K562 (cell line): ENCODE data around the gene RAB1B.

ENCODE experiments used
- CHD4 ChIP-seq: fragments of 200-600 bp; sonication (generic); IDR thresholded peaks from 3 replicates; pipeline ENCODE4 v1.6.1; 2012; ENCODE audit warnings: low read depth, mild to moderate bottlenecking, mixed read lengths, low read length, inconsistent platforms; ENCODE audit not compliant: insufficient read depth, insufficient replicate concordance, poor library complexity, severe bottlenecking
- KDM5B ChIP-seq: fragments of 200-600 bp; sonication (generic); IDR thresholded peaks from 2 replicates; pipeline ENCODE4 v1.6.1; 2012; ENCODE audit warnings: low read depth, mild to moderate bottlenecking, moderate library complexity, low read length, control low read depth, inconsistent platforms; ENCODE audit not compliant: insufficient replicate concordance
- NR2F6 ChIP-seq: fragments of 450-650 bp; formaldehyde crosslinking; IDR thresholded peaks from 2 replicates; pipeline ENCODE4 v1.4.0; 2020; ENCODE audit warnings: mild to moderate bottlenecking
- POLR2AphosphoS5 ChIP-seq: IDR thresholded peaks from 2 replicates; pipeline ENCODE4 v1.6.1; 2011; ENCODE audit warnings: mild to moderate bottlenecking, low read depth, low read length, moderate library complexity; ENCODE audit not compliant: control insufficient read depth, insufficient read depth
- SMC3 ChIP-seq: conservative IDR thresholded peaks from 2 replicates; pipeline ENCODE4 v1.6.1; 2011; ENCODE audit warnings: low read depth, low read length, improper control_type of control experiment; ENCODE audit not compliant: insufficient read depth
- ZNF316 ChIP-seq: fragments of 450-650 bp; IDR thresholded peaks from 2 replicates; pipeline ENCODE4 v1.6.1; 2016
- TF ChIP-seq, protein P1 (sequence below): fragments of 450-650 bp; formaldehyde crosslinking; IDR thresholded peaks from 2 replicates; pipeline ENCODE4 v1.4.0; 2020; ENCODE audit warnings: mild to moderate bottlenecking, moderate library complexity
- TF ChIP-seq, protein P2 (sequence below), 3 experiments: IDR thresholded peaks in 2 of 3; conservative IDR thresholded peaks in 1 of 3; 2 replicates each; pipeline ENCODE4 v1.5.1; 2011 to 2012; ENCODE audit warnings: low read length in 3 of 3, mild to moderate bottlenecking in 3 of 3, control low read depth in 2 of 3, improper control_type of control experiment in 1 of 3, inconsistent platforms in 1 of 3, low read depth in 1 of 3, mixed read lengths in 1 of 3, moderate library complexity in 1 of 3; ENCODE audit not compliant: insufficient read depth in 2 of 3
- TF ChIP-seq, protein P3 (sequence below): sonication (generic); formaldehyde crosslinking; IDR thresholded peaks from 2 replicates; pipeline ENCODE4 v1.8.0; 2022; ENCODE audit warnings: mild to moderate bottlenecking, low read depth, missing genetic modification reagents

DNA sequence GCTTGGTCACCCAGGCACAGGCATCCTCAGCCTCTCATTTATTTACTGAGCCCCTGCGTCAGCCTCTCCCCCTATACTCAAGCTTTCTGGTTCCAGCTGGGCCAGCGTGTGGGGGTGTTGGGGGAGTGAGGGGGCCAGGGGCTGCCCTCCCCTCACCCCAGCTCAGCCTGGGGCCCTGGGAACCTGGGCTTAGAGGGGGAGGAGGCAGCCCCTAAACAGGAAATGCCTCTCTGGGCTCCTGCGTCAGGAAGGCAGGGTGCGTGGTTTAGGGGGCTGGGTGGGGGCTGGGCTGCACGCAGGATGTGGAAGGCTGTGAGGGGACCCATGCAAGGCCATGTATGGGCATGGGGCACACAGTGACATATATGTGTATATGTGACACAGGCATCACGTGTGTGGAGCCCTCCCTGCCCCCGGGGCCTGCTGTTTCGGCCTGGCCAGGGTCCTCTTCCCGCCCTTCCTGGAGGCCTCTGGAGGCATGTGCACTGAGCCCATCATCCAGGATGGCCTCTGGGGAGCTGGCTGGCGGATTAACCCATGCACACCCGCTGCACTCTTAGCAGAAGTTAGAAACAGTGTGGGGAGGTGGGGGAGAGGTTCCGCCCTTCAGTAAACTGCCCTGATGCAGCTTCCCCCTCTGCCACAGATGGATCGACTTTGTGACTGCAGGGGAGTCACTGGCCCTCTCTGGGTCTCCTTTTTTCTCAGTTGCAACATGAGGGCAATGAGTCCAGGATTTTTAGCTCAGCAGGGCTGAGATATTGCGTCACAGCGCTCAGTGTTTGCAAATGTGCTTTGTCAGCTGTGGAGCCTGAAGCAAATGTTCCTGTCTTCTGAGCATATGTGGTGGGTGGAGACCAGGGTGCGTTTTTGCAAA, 49.5 kb downstream of the RAB1B start:
- TF ChIP-seq, protein P1, sequence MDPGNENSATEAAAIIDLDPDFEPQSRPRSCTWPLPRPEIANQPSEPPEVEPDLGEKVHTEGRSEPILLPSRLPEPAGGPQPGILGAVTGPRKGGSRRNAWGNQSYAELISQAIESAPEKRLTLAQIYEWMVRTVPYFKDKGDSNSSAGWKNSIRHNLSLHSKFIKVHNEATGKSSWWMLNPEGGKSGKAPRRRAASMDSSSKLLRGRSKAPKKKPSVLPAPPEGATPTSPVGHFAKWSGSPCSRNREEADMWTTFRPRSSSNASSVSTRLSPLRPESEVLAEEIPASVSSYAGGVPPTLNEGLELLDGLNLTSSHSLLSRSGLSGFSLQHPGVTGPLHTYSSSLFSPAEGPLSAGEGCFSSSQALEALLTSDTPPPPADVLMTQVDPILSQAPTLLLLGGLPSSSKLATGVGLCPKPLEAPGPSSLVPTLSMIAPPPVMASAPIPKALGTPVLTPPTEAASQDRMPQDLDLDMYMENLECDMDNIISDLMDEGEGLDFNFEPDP = no peak
- TF ChIP-seq CHD4 (no peak), ZNF316 (peak; percentile 44; the same call in 1 of the 2 replicates), NR2F6 (no peak), POLR2AphosphoS5 (no peak), SMC3 (no peak), KDM5B (no peak)
- TF ChIP-seq, protein P2, sequence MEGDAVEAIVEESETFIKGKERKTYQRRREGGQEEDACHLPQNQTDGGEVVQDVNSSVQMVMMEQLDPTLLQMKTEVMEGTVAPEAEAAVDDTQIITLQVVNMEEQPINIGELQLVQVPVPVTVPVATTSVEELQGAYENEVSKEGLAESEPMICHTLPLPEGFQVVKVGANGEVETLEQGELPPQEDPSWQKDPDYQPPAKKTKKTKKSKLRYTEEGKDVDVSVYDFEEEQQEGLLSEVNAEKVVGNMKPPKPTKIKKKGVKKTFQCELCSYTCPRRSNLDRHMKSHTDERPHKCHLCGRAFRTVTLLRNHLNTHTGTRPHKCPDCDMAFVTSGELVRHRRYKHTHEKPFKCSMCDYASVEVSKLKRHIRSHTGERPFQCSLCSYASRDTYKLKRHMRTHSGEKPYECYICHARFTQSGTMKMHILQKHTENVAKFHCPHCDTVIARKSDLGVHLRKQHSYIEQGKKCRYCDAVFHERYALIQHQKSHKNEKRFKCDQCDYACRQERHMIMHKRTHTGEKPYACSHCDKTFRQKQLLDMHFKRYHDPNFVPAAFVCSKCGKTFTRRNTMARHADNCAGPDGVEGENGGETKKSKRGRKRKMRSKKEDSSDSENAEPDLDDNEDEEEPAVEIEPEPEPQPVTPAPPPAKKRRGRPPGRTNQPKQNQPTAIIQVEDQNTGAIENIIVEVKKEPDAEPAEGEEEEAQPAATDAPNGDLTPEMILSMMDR (IDR thresholded peaks at IDR 0.05 in 2 of 3, conservative IDR thresholded peaks at IDR 0.05 in 1 of 3; ENCODE audit: insufficient read depth in 2 of 3, low read depth in 1 of 3, low read length in 3 of 3) = no peak
- TF ChIP-seq, protein P3, sequence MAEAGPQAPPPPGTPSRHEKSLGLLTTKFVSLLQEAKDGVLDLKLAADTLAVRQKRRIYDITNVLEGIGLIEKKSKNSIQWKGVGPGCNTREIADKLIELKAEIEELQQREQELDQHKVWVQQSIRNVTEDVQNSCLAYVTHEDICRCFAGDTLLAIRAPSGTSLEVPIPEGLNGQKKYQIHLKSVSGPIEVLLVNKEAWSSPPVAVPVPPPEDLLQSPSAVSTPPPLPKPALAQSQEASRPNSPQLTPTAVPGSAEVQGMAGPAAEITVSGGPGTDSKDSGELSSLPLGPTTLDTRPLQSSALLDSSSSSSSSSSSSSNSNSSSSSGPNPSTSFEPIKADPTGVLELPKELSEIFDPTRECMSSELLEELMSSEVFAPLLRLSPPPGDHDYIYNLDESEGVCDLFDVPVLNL (CRISPR knock-in tag) = no peak
